ENCODE measurements around the gene DOHH.

GRCh38 chr19:3474010-3474409 is 26.5 kb downstream of the DOHH start:
- TF ChIP-seq EZH2phosphoT487 (IDR thresholded peaks at IDR 0.05; ENCODE audit: insufficient read depth, low read depth) (no peak), EZH2 (IDR thresholded peaks at IDR 0.05; ENCODE audit: insufficient read depth, poor library complexity, severe bottlenecking) (no peak)
